Activated CD4-positive, alpha-beta T cell treated with anti-CD3 and anti-CD28 coated beads, Interleukin-2, amount 50 U/mL, for 16 hours (primary cell): ENCODE results near the gene NUDT7.
A peak's percentile ranks its signal among the peaks of the same experiment; 100 is the strongest.

Source experiments
- DNase-seq: peaks from one replicate; pipeline ENCODE4 v3.0.0-alpha.2; 2020

Gene NUDT7

DNA sequence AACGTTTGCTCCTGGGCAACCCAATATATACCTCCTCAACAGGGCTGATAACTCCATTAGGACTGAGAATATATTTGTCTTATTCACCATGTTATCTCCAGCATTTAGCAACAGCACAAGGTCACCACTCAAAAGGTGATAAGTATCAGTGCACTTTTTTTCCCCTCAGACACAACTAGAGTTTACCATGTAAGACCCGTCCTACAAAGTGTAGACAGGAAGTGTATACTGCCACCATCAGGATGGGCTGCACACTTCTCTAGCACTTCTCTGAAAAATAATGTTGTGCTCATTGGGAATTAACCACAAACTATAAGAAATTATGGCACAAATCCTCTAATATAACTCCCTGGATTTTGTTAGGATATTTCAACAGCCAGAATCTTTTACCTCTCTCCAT, 60.4 kb downstream of the NUDT7 start:
- no peak for DNase-seq

DNA sequence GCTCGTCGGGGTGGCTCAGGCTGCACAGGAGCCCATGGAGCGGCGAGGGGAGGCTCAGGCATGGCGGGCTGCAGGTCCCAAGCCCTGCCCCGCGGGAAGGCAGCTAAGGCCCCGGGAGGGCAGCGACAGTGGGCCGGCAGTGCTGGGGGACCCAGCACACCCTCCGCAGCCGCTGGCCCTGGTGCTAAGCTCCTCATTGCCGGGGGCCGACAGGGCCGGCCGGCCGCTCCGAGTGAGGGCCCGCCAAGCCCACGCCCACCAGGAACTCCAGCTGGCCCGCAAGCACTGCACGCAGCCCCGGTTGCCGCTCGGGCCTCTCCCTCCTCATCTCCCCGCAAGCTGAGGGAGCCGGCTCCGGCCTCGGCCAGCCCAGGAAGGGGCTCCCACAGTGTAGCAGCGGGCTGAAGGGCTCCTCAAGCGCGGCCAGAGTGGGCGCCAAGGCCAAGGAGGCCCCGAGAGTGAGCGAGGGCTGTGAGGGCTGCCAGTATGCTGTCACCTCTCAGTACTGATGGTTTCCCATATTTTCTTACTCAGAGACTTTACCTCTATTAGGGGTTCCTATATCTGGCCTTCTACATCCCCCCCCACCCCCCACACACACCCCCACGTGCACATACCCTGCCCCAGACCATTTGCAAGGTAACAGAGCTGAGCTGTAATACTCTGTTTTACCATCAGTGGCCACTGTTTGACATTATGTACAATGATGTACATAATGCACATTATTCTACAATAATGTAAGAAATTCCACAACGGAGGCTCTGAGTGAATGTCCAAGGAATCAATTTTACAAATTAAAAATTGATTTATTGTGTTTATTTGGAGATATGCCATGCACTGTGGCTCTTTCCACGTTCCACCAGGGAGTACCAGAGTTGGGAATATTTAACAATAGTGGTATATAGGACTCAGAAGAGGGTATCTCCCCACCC, 62.4 kb downstream of the NUDT7 start:
- DNase-seq: no peak

DNA sequence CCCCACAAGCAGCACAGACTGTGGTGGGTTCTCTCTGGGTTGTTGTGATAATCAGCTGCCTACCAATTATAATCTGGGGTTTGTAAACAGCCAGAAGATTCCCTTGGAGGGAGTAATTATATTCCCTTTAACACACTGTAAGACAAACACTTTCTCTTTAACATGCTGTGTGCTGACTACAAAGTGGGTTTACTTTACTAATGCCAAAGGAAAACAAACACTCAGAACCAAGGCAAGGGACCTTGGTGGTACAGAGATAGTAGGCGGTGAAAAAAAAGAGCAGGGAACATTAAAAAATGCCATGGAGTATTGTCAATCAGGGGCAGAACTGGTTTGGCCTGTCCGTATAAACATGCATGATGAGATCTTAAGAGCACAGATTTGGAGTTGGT, 63.1 kb downstream of the NUDT7 start:
- no peak for DNase-seq

DNA sequence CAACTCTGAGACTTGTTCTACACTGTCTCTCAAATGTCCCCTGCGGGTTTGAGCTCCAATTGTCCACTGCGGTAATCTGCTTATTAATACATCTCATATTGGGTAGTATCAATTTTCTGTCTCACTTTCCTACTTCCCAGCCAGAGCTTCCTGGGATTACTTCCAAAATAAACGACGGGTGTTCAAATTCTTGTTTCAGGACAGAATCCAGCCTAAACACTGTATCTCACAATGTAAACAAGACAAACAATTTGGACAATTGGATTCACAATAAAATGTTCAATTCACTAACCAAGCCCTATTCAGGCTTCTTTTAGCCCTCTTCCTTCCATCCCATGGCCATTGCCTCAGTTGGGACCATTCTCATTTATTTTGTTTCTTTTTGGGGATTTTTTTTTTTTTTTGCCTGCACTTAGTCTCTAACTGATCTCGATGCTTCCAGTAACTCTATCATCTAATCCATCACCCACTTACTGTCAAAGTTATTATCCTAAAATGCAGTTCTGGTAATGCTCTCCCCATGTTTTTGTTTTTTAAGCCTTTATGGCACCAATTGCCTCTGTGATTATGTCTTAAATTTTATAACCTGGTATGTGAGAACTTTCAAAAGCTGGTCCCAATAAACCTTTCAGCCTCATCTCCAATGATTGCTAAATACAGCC, 64.0 kb downstream of the NUDT7 start:
- DNase-seq: no peak

DNA sequence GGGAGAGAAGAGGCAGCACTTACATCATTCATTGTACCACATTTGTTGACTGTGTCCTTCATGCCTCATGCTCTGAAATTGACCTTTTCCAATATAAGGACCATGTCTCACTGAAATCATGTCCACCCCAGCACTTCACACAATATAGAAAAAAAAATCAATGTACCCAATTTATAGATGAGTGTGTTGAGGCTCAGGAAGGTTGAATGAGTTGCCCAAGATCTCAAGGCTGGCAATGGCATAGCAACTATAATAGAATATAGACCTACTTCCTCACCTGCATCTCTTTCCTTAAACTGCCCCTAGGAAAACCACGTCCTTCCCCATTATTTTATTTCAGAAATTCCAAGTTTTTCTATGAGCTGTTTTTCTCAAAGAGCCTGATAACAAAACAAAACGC, 65.1 kb downstream of the NUDT7 start:
- DNase-seq: no peak

DNA sequence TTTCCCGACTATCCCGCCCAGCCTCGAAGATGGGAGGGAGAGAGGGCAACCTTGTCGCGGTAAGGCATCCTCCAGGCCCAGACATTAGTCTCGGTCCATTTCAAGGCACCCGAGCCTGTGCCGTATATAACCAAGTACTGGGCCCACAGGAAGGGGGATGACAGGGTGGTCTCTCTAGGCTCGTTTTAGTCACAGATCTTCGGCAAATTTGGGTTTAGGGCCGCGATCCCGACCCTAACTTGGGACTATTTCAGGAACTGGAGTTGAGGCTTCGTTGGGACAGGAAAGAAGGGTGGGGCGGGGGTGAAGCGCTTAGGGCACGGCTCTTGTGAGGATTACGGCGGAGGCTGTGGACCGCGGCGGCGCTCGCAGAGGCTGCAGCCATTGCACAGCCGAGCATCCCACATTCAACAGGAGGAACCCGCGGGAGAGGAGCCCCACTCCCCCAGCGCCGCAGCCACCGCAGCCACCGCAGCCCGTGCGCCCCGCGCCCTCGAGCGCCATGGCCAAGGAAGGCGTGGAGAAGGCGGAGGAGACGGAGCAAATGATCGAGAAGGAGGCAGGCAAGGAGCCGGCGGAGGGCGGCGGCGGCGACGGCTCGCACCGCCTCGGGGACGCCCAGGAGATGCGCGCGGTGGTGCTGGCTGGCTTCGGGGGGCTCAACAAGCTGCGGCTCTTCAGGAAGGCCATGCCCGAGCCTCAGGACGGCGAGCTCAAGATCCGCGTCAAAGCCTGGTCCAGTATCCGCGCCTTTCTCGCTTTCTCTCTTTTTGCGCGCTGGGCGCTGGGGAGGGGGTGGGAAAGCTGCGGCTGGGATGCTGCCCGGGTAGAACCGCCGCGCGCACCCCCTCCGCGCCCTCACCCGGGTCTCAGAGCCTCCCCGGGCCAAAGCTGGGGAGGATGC, 66.1 kb downstream of the NUDT7 start, which contains the start of gene VAT1L:
TSS of gene VAT1L (plus strand) at position 384 of the 904 bp plus-strand sequence. CDS start at position 503, 119 bp downstream.
- DNase-seq: peak; percentile 30

DNA sequence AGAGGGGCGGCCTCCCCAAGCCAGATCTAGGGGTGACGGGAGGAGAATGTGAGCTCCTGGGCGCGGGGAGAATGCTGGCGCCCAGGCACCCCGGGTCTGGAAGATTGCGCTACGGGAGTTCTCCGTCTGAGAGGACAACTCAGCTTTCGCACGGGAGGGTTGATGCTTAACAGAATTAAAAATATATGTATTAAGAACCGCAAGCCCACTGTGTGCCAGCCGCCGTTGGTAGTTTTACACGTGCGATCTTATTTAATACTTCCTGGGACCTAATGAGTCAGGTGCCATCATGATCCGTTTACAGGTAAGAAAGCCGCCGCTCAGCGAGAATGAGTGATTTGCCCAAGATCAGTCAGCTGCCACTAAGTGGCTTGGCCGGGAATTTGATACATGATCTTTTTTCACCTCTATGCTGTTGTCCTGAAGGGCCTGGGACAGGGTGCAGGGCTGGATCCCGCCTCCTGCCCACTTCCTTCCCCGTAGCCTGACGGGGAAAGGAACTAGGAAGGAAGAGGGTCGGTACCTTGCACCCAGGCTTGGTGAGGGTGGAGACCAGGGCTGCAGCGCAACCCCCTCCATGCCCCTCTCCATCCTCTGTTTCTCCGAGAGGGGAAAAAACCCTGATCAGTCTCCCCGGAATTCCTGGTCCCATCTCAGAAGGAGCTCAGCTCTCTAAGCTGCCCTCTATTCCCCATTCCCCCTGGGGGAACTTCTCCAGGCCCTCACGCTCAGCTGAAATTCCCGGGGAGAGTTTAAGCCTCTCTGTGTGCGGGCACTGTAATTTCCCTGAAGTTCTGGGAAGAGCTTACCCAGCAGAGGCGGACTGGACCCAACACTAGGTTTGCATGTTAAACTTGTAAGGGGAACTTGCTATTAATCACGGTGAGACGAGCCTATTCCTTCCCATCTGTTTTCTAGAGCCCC, 67.0 kb downstream of the NUDT7 start:
- no peak for DNase-seq

DNA sequence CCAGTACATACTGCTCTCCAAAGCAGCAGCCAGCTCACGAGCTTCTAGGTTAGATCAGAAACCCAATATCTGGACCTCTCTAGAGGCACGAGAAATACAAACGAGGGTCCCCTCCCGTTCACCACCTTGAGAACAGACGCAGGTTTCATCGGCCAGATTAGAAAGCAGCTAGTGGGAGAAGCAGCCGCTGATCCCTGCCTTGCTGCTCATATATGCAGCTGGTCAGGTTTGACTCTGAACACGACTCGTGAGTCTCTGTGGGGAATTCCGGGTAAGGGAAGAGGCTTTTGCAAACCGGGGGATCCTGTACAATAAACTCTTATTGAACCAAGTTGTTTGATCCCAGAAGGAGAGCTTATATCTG, 67.7 kb downstream of the NUDT7 start:
- DNase-seq: no peak

DNA sequence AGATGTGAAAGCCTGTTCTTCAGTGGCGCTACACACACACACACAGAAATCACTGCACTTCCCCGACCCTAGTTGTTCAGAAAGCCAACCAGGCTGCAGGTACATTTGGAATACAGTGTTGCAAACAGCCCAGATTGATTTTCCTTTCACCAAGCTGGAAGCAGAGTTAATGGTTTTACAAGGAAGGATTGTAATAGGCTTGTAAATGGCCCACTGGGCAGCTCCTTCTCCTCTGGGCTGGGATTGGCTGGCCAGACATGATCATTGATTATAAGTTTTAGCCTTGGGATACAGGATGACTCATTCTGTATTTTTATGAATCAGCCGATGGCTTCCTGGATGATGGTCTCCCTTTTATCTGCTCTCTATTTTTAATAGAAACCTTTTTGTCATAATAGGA, 68.6 kb downstream of the NUDT7 start:
- no peak for DNase-seq
